ENCODE results near the gene TYSND1.
"Not testable (repeated sequence)": the region's sequence is repeated elsewhere in the genome, so short reads cannot be mapped to it uniquely, and the experiment has no call there.

Gene TYSND1

DNA sequence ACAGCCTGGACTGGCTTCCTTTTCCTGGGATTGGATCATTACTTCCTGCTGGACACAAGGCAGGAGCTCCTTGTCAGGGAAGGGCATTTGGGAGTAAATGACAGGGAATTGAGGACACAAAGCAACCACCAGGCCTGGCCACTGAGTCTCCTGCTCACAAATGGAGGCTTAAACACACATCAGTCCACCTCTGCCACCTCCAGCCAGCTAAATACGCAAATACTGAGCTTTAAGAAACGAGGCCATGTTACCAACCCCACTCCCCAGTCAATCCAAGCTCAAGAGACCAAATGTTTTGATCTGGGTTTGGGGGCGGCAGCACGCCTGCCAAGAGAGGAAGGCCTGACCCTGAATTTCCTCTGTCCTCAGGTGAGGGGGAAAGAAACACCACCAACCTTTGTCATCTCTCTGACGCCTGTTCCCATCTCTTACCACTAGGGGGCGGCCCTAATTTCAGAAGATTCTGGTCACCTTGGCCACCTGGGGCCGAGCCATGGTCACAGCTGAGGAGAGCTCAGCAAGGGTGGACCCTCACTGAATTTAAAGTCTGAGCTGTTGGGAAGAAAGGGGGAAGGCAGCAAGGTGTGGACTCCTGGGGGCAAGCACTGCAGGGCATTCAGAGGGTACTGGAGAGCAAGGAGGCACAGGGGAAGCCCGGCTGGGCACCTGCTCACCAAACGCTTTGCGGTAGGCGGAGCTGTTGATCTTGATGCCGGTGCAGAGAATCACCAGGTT, 30.4 kb downstream of the TYSND1 start:
- 58 to 60% methylated on average over 12 of the region's 12 CpGs for WGBS, 2 experiments
- no peaks in the 10 kb centered on the region for H3K4me1 ChIP-seq (ENCODE audit: control insufficient read depth, insufficient read depth, low read length)
- no peak overlapping the region for H3K4me3 ChIP-seq (ENCODE audit: insufficient read depth, low read depth, low read length)
- peaks cover 6% of the 10 kb centered on the region for H3K36me3 ChIP-seq (ENCODE audit: control insufficient read depth, insufficient read depth, low read length)
- no peaks in the 10 kb centered on the region for H3K27me3 ChIP-seq (ENCODE audit: control insufficient read depth, insufficient read depth, low read length, poor library complexity, severe bottlenecking)
- H3K9me3 ChIP-seq (ENCODE audit: control insufficient read depth, low read length): no peaks in the 10 kb centered on the region
- no peak overlapping the region for H3K27ac ChIP-seq (ENCODE audit: insufficient read depth, low read depth, low read length, poor library complexity, severe bottlenecking)

DNA sequence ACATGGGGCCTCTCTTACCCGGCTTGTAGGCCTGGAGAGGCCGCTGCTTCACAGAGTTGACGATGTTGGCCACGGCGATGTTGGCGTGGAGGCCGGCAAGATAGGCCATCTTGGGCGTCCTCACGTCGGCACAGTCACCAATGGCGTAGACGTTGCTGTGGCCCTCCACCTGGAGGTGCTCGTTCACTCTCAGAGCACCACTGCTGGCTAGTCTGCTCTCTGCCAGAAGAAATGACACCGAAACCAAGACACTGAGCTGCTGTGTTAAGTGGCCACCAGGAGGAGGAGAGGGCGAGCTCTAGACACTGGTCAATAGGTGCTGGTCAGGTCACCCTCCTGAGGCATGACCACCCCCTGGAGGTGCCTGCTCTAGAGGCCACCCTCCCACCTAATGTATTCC, 31.6 kb downstream of the TYSND1 start:
- no peaks in the 10 kb centered on the region for H3K27me3 ChIP-seq (ENCODE audit: control insufficient read depth, insufficient read depth, low read length, poor library complexity, severe bottlenecking)
- no peaks in the 10 kb centered on the region for H3K4me1 ChIP-seq (ENCODE audit: control insufficient read depth, insufficient read depth, low read length)
- WGBS, 2 experiments: 94 to 95% methylated on average over 15 of the region's 15 CpGs
- peaks cover 11% of the 10 kb centered on the region for H3K36me3 ChIP-seq (ENCODE audit: control insufficient read depth, insufficient read depth, low read length)
- H3K4me3 ChIP-seq (ENCODE audit: insufficient read depth, low read depth, low read length): no peak overlapping the region
- no peak overlapping the region for H3K27ac ChIP-seq (ENCODE audit: insufficient read depth, low read depth, low read length, poor library complexity, severe bottlenecking)
- H3K9me3 ChIP-seq (ENCODE audit: control insufficient read depth, low read length): no peaks in the 10 kb centered on the region

DNA sequence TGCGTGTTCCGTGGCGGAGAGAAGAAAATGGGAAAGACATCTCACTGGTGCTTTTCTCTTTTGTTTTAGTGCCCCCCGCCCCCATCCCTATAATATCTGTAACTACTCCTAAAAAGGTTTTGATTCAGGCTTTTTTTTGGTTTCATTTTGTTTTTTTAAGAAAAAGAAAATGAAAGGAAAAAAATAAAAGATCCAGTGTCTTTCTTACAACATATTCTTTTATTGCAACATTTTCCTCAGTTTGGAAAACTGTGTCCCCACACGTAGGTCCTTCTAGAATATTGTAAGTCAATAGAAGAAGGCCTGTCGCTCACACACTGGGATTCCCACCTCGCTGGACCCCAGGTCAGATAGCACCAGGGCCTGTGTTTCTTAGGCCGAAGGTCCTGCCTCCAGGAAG, 34.4 kb downstream of the TYSND1 start:
- Histone ChIP-seq H3K9me3 (ENCODE audit: control insufficient read depth, low read length) (no peaks in the 10 kb centered on the region), H3K27ac (ENCODE audit: insufficient read depth, low read depth, low read length, poor library complexity, severe bottlenecking) (no peak overlapping the region), H3K4me1 (ENCODE audit: control insufficient read depth, insufficient read depth, low read length) (no peaks in the 10 kb centered on the region), H3K4me3 (ENCODE audit: insufficient read depth, low read depth, low read length) (no peak overlapping the region), H3K27me3 (ENCODE audit: control insufficient read depth, insufficient read depth, low read length, poor library complexity, severe bottlenecking) (no peaks in the 10 kb centered on the region), H3K36me3 (ENCODE audit: control insufficient read depth, insufficient read depth, low read length) (peaks cover 21% of the 10 kb centered on the region)
- WGBS, 2 experiments: 93 to 95% methylated on average over 7 of the region's 8 CpGs

DNA sequence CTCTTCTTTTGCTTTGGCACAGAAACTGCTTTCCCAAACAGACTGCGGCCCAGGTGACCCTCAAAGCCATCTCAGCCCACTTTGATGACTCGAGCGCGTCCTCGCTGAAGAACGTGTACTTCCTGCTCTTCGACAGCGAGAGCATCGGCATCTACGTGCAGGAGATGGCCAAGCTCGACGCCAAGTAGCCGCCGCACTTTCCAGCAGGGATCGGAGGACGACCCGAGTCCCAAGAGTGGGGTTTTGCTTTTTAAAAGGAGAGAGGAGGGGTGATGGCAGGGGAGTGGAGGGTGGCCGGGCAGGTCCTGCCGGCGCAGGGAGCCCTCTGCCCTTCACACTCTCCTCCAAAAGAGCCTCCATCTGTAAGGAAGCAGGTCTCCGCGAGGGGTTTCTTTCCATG, 35.0 kb downstream of the TYSND1 start:
- Histone ChIP-seq H3K27ac (ENCODE audit: insufficient read depth, low read depth, low read length, poor library complexity, severe bottlenecking) (no peak overlapping the region), H3K4me1 (ENCODE audit: control insufficient read depth, insufficient read depth, low read length) (no peaks in the 10 kb centered on the region), H3K27me3 (ENCODE audit: control insufficient read depth, insufficient read depth, low read length, poor library complexity, severe bottlenecking) (no peaks in the 10 kb centered on the region), H3K9me3 (ENCODE audit: control insufficient read depth, low read length) (no peaks in the 10 kb centered on the region), H3K36me3 (ENCODE audit: control insufficient read depth, insufficient read depth, low read length) (peaks cover 21% of the 10 kb centered on the region), H3K4me3 (ENCODE audit: insufficient read depth, low read depth, low read length) (no peak overlapping the region)
- WGBS, 2 experiments: 95 to 96% methylated on average over 22 of the region's 22 CpGs

DNA sequence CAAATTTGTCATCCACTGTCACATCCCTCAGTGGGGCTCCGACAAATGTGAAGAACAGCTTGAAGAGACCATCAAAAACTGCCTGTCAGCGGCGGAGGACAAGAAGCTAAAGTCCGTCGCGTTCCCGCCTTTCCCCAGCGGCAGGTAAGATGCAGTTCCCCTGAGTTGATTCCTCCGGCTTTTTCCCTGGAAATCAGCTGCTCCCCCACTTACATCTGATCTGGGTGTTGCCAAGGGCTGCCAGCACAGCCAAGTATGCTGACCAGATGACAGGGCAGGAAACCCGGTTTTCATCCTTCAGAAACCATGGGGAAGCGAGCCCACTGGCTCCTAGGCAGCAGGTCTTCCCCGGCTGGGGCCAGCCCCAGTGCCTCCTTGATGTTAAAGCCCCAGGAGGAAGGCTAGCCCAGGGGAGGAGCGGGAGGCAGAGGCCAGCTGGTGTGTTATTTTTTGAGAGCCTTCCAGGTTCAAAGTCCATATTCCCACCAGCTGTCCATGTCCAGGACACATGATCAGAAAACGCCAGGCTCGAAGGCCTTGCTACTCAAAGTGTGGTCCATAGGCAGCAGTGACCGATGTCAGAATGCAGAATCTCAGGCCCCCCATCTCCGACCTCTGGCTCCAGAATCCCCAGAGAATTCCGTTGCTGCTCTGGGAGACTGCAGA, 37.3 kb downstream of the TYSND1 start:
- no peaks in the 10 kb centered on the region for H3K9me3 ChIP-seq (ENCODE audit: control insufficient read depth, low read length)
- no peak overlapping the region for H3K27ac ChIP-seq (ENCODE audit: insufficient read depth, low read depth, low read length, poor library complexity, severe bottlenecking)
- 95% methylated on average over 18 of the region's 18 CpGs for WGBS, 2 experiments
- H3K36me3 ChIP-seq (ENCODE audit: control insufficient read depth, insufficient read depth, low read length): peaks cover 28% of the 10 kb centered on the region
- no peak overlapping the region for H3K4me3 ChIP-seq (ENCODE audit: insufficient read depth, low read depth, low read length)
- no peaks in the 10 kb centered on the region for H3K27me3 ChIP-seq (ENCODE audit: control insufficient read depth, insufficient read depth, low read length, poor library complexity, severe bottlenecking)
- peaks cover 12% of the 10 kb centered on the region for H3K4me1 ChIP-seq (ENCODE audit: control insufficient read depth, insufficient read depth, low read length)

DNA sequence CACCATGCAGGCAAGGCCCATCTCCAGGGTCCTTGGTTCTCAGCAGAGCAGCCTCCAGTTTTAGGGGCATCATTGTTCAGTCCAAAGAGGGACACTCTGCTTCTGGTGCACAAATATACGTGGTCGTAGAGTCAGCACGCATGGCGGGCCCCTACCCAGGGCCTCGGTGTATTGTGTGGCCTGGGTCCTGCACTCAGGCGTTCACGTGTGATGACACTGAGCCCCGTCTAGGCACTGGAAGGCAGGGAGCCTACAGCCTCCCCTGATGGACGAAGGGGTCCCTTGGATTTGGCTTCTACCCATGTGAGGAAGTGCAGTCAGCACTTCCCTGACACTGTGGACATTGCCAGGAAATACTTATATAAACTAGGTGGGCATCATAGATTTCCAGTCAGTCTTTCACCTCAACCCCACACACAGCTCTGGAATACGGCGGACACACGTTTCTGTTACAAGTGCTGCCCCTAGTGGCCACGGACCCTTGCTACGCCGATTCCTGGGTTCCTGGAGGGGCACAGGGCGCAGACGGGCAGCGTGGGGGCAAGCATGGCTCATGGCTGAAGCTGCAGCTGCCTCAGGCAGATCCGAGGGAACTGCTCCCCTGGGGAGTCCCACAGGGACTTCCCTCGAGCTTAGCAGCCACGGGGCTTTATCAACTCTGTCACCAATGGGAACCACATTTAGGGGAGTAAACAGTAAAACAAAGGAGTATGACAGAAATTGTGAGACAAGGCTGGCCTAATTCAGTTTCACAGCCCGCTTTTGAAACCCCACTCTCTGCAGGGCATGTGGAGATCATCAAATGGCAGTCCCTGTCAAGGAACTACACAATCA, 39.3 kb downstream of the TYSND1 start:
- Histone ChIP-seq H3K36me3 (ENCODE audit: control insufficient read depth, insufficient read depth, low read length) (peaks cover 43% of the 10 kb centered on the region), H3K27ac (ENCODE audit: insufficient read depth, low read depth, low read length, poor library complexity, severe bottlenecking) (no peak overlapping the region), H3K9me3 (ENCODE audit: control insufficient read depth, low read length) (no peaks in the 10 kb centered on the region), H3K4me1 (ENCODE audit: control insufficient read depth, insufficient read depth, low read length) (peaks cover 12% of the 10 kb centered on the region), H3K4me3 (ENCODE audit: insufficient read depth, low read depth, low read length) (no peak overlapping the region), H3K27me3 (ENCODE audit: control insufficient read depth, insufficient read depth, low read length, poor library complexity, severe bottlenecking) (no peaks in the 10 kb centered on the region)
- WGBS, 2 experiments: 66% methylated on average over 22 of the region's 22 CpGs

DNA sequence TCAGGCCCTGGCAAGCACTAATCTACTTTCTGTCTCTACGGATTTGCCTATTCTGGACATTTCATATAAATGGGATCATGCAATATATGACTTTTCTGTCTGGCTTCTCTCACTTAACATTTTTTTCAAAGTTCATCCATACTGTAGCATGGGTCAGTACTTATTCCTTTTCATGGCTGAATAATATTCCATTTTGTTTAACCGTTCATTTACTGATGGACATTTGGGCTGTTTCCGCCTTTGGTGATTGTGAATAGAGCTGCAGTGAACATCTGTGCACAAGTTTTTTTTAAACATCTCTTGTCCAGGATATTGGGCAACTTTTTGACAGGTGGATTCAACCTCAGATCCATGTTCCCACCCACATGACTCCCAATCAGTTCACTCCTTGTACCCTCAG, 44.8 kb downstream of the TYSND1 start:
- Histone ChIP-seq H3K36me3 (ENCODE audit: control insufficient read depth, insufficient read depth, low read length) (peaks cover 58% of the 10 kb centered on the region), H3K4me1 (ENCODE audit: control insufficient read depth, insufficient read depth, low read length) (peaks cover 12% of the 10 kb centered on the region), H3K4me3 (ENCODE audit: insufficient read depth, low read depth, low read length) (no peak overlapping the region), H3K27ac (ENCODE audit: insufficient read depth, low read depth, low read length, poor library complexity, severe bottlenecking) (no peak overlapping the region), H3K9me3 (ENCODE audit: control insufficient read depth, low read length) (no peaks in the 10 kb centered on the region), H3K27me3 (ENCODE audit: control insufficient read depth, insufficient read depth, low read length, poor library complexity, severe bottlenecking) (no peaks in the 10 kb centered on the region)
- 80 to 82% methylated on average over 3 of the region's 3 CpGs for WGBS, 2 experiments

DNA sequence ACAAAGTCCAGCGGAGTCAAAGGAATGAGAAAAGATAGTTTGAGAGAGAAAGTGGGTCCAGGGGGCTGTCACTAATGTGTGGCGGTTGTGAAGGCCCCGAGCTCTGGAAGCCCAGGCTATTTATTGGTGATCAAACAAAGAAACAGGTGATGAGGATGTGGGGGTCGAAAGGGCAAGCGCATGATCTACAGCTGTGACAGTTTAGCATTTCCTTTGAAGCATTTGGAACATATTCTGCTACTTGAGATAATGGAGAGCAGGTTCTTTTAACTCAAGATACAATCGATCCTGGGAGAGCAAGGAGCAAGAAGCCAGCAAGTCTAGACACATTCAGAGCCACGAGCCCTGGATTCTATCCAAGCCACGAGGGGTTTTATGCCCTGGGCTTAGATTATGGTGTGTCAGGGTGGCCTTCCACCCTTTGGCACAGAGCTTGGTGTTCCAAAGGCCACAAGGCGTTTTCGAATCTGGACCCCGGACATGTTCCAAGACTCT, 45.4 kb downstream of the TYSND1 start:
- Histone ChIP-seq H3K36me3 (ENCODE audit: control insufficient read depth, insufficient read depth, low read length) (peaks cover 58% of the 10 kb centered on the region), H3K4me1 (ENCODE audit: control insufficient read depth, insufficient read depth, low read length) (peaks cover 12% of the 10 kb centered on the region)
- H3K27me3 ChIP-seq (ENCODE audit: control insufficient read depth, insufficient read depth, low read length, poor library complexity, severe bottlenecking); H3K27ac ChIP-seq (ENCODE audit: insufficient read depth, low read depth, low read length, poor library complexity, severe bottlenecking); H3K4me3 ChIP-seq (ENCODE audit: insufficient read depth, low read depth, low read length); H3K9me3 ChIP-seq (ENCODE audit: control insufficient read depth, low read length): not testable (repeated sequence)
- WGBS, 2 experiments: 96 to 97% methylated on average over 11 of the region's 11 CpGs

DNA sequence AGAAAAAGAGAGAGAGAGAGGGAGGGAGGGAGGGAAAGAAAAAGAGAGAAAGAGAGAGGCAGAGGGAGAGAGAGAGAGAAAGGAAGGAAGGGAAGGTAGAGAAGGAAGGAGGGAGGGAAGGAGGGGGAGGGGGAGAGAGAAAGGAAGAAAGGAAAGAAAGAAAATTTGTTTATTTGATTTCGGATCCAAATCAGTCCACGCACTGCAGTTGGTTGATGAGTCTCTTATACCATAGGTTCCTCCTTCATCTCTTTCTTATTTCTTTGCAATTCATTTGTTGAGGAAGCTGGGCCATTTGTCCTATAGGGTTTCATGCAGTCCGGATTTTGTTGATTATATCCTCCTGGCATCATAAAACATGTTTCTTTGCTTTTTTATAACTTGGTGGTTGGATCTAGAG, 48.2 kb downstream of the TYSND1 start:
- Histone ChIP-seq H3K27me3 (ENCODE audit: control insufficient read depth, insufficient read depth, low read length, poor library complexity, severe bottlenecking) (no peaks in the 10 kb centered on the region), H3K9me3 (ENCODE audit: control insufficient read depth, low read length) (no peaks in the 10 kb centered on the region), H3K4me3 (ENCODE audit: insufficient read depth, low read depth, low read length) (no peak overlapping the region), H3K36me3 (ENCODE audit: control insufficient read depth, insufficient read depth, low read length) (peaks cover 67% of the 10 kb centered on the region), H3K4me1 (ENCODE audit: control insufficient read depth, insufficient read depth, low read length) (no peaks in the 10 kb centered on the region), H3K27ac (ENCODE audit: insufficient read depth, low read depth, low read length, poor library complexity, severe bottlenecking) (no peak overlapping the region)
- 75 to 97% methylated on average over 2 to 3 of the region's 3 CpGs for WGBS, 2 experiments

DNA sequence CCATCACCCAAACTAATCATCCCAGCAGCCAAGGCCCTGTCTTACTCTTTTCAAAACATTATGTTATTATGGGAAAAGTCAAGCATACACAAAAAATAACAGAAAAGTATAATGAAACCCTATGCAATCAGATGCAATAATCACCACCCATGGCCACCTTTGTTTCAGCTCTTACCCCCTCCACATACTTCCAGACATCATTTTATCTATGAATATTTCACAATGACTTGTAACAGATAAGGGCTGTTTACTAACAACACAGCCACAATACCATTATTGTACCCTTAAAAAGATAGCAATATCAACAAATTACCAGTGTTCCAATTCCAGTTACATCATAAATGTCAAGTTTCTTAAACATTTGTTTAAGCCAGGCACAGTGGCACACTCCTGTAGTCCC, 49.0 kb downstream of the TYSND1 start:
- Histone ChIP-seq H3K27ac (ENCODE audit: insufficient read depth, low read depth, low read length, poor library complexity, severe bottlenecking) (no peak overlapping the region), H3K4me1 (ENCODE audit: control insufficient read depth, insufficient read depth, low read length) (no peaks in the 10 kb centered on the region), H3K9me3 (ENCODE audit: control insufficient read depth, low read length) (no peaks in the 10 kb centered on the region), H3K36me3 (ENCODE audit: control insufficient read depth, insufficient read depth, low read length) (peaks cover 63% of the 10 kb centered on the region), H3K27me3 (ENCODE audit: control insufficient read depth, insufficient read depth, low read length, poor library complexity, severe bottlenecking) (no peaks in the 10 kb centered on the region), H3K4me3 (ENCODE audit: insufficient read depth, low read depth, low read length) (no peak overlapping the region)
